ENCODE data around the gene CD4.

CD4 gene

GRCh38 chr12:6778574-6779550 is 10.5 kb upstream of the CD4 start:
- peak; percentile 93 for DNase-seq

GRCh38 chr12:6779708-6780432 is 9.5 kb upstream of the CD4 start:
- DNase-seq, result no peak

- no peak for DNase-seq
Observed at GRCh38 chr12:6780573-6780972, 8.8 kb upstream of the CD4 start.

GRCh38 chr12:6782119-6782518 is 7.2 kb upstream of the CD4 start:
- no peak for DNase-seq

- DNase-seq, result no peak
Observed at GRCh38 chr12:6782850-6783566, 6.3 kb upstream of the CD4 start.

- DNase-seq, result no peak
Observed at GRCh38 chr12:6783828-6784227, 5.5 kb upstream of the CD4 start.

- DNase-seq, result no peak
Observed at GRCh38 chr12:6784296-6784695, 5.0 kb upstream of the CD4 start.

GRCh38 chr12:6784761-6785160 is 4.6 kb upstream of the CD4 start:
- DNase-seq, result no peak

GRCh38 chr12:6786416-6787094 is 2.8 kb upstream of the CD4 start:
- DNase-seq, result no peak

- no peak for DNase-seq
Observed at GRCh38 chr12:6787309-6787708, 2.0 kb upstream of the CD4 start.

- DNase-seq, result no peak
Observed at GRCh38 chr12:6790496-6791150, 1.3 kb downstream of the CD4 start.

GRCh38 chr12:6791931-6792520 is 2.7 kb downstream of the CD4 start:
- DNase-seq, result no peak

GRCh38 chr12:6792522-6793201 is 3.3 kb downstream of the CD4 start:
- DNase-seq, result no peak

GRCh38 chr12:6795088-6795487 is 5.8 kb downstream of the CD4 start:
- no peak for DNase-seq

GRCh38 chr12:6796576-6796975 is 7.2 kb downstream of the CD4 start:
- DNase-seq, result no peak

- no peak for DNase-seq
Observed at GRCh38 chr12:6799147-6799546, 9.8 kb downstream of the CD4 start.

- no peak for DNase-seq
Observed at GRCh38 chr12:6807170-6807569, 17.8 kb downstream of the CD4 start.

GRCh38 chr12:6809056-6809455 is 19.7 kb downstream of the CD4 start:
- no peak for DNase-seq

GRCh38 chr12:6810758-6811157 is 21.4 kb downstream of the CD4 start:
- no peak for DNase-seq

- no peak for DNase-seq
Observed at GRCh38 chr12:6813363-6813762, 24.0 kb downstream of the CD4 start.

- no peak for DNase-seq
Observed at GRCh38 chr12:6816598-6816997, 27.3 kb downstream of the CD4 start.
